Cardiac fibroblast (primary cell): ENCODE results near the gene ERBB3.

Experiments used
- DNase-seq, 2 donors: peaks; one replicate each; pipeline versions ENCODE4 v3.0.0 to v3.0.0-alpha.2; 2010; ENCODE audit warnings: low read depth in 2 of 2
- H3K4me3 ChIP-seq, 2 donors: replicated peaks in 1 of 2; 1 replicate in 1 of 2; 2 replicates in 1 of 2; pipeline ENCODE4 v1.5.1; 2011; ENCODE audit warnings: low read depth in 2 of 2, low read length in 2 of 2, mild to moderate bottlenecking in 2 of 2, moderate library complexity in 1 of 2
- TF ChIP-seq, protein P1 (sequence below): IDR thresholded peaks from one replicate; pipeline ENCODE4 v1.5.1; 2011; ENCODE audit warnings: low read depth, mild to moderate bottlenecking, low read length, inconsistent platforms

Gene ERBB3

GRCh38 chr12:56130876-56131275 is 50.9 kb downstream of the ERBB3 start:
- no peak for DNase-seq
- TF ChIP-seq, protein P1, sequence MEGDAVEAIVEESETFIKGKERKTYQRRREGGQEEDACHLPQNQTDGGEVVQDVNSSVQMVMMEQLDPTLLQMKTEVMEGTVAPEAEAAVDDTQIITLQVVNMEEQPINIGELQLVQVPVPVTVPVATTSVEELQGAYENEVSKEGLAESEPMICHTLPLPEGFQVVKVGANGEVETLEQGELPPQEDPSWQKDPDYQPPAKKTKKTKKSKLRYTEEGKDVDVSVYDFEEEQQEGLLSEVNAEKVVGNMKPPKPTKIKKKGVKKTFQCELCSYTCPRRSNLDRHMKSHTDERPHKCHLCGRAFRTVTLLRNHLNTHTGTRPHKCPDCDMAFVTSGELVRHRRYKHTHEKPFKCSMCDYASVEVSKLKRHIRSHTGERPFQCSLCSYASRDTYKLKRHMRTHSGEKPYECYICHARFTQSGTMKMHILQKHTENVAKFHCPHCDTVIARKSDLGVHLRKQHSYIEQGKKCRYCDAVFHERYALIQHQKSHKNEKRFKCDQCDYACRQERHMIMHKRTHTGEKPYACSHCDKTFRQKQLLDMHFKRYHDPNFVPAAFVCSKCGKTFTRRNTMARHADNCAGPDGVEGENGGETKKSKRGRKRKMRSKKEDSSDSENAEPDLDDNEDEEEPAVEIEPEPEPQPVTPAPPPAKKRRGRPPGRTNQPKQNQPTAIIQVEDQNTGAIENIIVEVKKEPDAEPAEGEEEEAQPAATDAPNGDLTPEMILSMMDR: no peak
- no peak overlapping the region for H3K4me3 ChIP-seq

DNA sequence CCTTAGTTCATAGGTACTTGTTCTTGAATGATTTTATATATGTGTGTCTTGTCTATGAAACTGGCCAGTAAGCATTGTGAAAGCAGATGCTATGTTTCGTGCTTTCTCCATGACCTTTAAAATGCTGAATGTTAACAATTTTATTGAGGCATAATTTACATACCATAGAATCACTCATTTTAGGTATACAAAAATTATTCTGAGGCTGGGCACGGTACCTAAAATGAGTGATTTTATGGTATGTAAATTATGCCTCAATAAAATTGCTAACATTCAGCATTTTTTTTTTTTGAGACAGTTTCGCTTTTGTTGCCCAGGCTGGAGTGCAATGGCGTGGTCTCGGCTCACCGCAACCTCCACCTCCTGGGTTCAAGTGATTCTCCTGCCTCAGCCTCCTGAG is 54.9 kb downstream of the ERBB3 start:
- DNase-seq: no peak
- H3K4me3 ChIP-seq: no peak overlapping the region
- TF ChIP-seq, protein P1: no peak

GRCh38 chr12:56137853-56138571 is 58.0 kb downstream of the ERBB3 start:
- H3K4me3 ChIP-seq: no peak overlapping the region
- TF ChIP-seq, protein P1: no peak
- DNase-seq: no peak

DNA sequence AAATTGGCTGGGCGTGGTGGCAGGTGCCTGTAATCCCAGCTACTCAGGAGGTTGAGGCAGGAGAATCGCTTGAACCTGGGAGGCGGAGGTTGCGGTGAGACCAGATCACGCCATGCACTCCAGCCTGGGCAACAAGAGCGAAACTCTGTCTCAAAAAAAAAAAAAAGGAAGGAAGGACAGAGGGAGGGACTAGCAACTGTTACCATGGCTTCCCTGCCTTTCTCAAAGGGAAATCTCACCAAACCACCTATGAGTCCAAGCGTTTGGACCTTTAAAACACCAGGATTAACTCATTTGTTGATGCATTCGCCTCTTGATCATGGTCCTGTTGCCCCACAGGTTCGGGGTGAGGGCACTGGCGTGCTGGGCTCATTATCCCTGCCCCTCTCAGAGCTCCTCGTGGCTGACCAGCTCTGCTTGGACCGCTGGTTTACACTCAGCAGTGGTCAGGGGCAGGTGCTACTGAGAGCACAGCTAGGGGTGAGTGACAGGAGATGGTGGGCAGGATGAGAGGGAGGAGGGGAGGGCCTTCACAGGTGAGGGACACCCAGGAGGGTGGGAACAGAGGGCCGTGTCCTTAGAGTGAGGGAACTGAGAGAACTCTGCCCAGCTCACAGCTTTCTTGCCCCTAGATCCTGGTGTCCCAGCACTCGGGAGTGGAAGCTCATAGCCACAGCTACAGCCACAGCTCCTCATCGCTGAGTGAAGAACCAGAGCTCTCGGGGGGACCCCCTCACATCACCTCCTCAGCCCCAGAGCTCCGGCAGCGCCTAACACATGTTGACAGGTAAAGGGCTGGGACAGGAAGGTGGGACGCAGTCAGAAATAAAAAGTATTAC is 62.2 kb downstream of the ERBB3 start:
- TF ChIP-seq, protein P1: no peak

GRCh38 chr12:56143217-56143616 is 63.3 kb downstream of the ERBB3 start:
- DNase-seq: peak in 1 of 2 donors; percentile 35

More for the DNA sequence above, 62.2 kb downstream of the ERBB3 start:
- DNase-seq: no peak
- H3K4me3 ChIP-seq: no peak overlapping the region

DNA sequence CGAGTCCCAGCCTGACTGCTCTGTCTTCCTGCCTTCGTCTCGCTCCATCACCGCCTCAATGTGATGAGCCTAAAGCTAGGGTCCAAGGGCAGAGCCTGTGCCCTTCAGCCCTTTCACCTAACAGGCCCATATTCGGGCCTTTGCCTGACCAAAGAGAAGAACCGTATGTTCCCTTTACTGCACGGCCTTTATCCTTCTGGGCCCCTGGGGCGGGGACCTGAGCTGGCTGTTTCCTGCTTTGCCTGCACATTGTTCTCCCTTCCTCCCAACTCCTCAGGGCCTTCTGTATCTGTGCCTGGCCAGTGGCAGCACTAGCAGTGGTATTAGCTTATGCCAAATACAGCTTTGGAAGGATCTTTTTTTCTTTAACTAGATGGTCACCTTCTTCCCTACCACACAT is 63.9 kb downstream of the ERBB3 start:
- DNase-seq: no peak
- no peak overlapping the region for H3K4me3 ChIP-seq
- TF ChIP-seq, protein P1: no peak

More at GRCh38 chr12:56143217-56143616, 63.3 kb downstream of the ERBB3 start:
- TF ChIP-seq, protein P1: no peak
- H3K4me3 ChIP-seq: no peak overlapping the region
